ENCODE measurements around the gene HCRTR2. TPM values are rescaled to one million over a fixed set of nuclear protein-coding genes. Genes with fewer than 3 reads are reported as not detected.

Gene HCRTR2
- total and polyA plus RNA-seq, 7 donors: 0.01 TPM; not detected in 6

- Histone ChIP-seq H3K27me3 (ENCODE audit: insufficient read depth in 3 of 3, low read length in 2 of 3) (peaks cover 0 to 2% (median 0%) of the 10 kb centered on the region in 3 donors), H3K4me1 (no peaks in the 10 kb centered on the region), H3K36me3 (ENCODE audit: insufficient read depth in 1 of 2, low read depth in 1 of 2) (no peaks in the 10 kb centered on the region), H3K4me3 (no peak overlapping the region), H3K9me3 (no peaks in the 10 kb centered on the region), H3K27ac (no peak overlapping the region)
- TF ChIP-seq CTCF (IDR thresholded peaks at IDR 0.05): no peak
- DNase-seq (no peak), ATAC-seq (no peak)
- intact Hi-C loops (cut with DNase I): no loop called here
- 62 to 73% (median 73%) methylated on average over 3 of the region's 3 CpGs for WGBS, 3 donors
Observed at GRCh38 chr6:55208478-55209458, 34.5 kb downstream of the HCRTR2 start.

DNA sequence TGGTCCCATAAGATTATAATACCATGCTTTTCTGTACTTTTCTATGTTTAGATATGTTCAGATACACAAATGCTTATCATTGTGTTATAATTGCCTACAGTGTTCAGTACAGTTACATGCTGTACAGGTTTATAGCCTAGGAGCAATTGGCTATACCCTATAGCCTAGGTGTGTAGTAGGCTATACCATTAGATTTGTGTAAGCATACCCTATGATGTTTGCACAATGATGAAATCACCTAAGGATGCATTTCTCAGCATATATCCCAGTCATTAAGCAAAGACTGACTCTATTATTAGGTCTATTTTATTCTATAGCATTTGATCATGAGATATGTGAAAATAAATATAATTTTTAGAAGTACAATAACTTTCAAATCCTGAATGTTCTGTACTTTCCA, 36.6 kb downstream of the HCRTR2 start:
- Histone ChIP-seq H3K36me3 (ENCODE audit: insufficient read depth in 1 of 2, low read depth in 1 of 2) (no peaks in the 10 kb centered on the region), H3K27me3 (ENCODE audit: insufficient read depth in 3 of 3, low read length in 2 of 3) (peaks cover 0 to 2% (median 0%) of the 10 kb centered on the region in 3 donors), H3K27ac (no peak overlapping the region), H3K4me1 (no peaks in the 10 kb centered on the region), H3K9me3 (no peaks in the 10 kb centered on the region), H3K4me3 (no peak overlapping the region)
- no peak for TF ChIP-seq CTCF (IDR thresholded peaks at IDR 0.05)
- no peak for ATAC-seq
- no peak for DNase-seq
- intact Hi-C loops (cut with DNase I): no loop called here

DNA sequence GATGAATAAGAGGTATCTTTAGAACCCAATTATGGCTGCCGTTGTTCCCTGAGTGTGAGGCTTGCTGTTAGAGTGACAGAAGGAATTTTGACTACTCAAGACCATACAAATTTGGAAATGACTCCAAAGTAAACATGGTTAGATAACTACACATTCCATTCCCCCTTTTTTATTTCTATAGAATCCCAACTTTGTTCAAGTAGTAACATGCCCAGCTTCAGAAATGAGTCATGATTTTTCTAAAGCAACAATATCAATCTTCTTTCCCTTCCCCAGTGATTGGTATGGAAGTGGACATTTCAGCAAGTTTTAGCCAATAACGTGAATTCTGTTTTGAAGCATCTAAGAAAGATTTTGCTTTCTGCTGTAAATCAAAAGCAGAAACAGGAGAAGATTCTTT, 37.8 kb downstream of the HCRTR2 start:
- Histone ChIP-seq H3K4me1 (no peaks in the 10 kb centered on the region), H3K4me3 (no peak overlapping the region), H3K27ac (no peak overlapping the region), H3K9me3 (no peaks in the 10 kb centered on the region), H3K36me3 (ENCODE audit: insufficient read depth in 1 of 2, low read depth in 1 of 2) (no peaks in the 10 kb centered on the region), H3K27me3 (ENCODE audit: insufficient read depth in 3 of 3, low read length in 2 of 3) (peaks cover 0 to 2% (median 0%) of the 10 kb centered on the region in 3 donors)
- TF ChIP-seq CTCF (IDR thresholded peaks at IDR 0.05): no peak
- WGBS, 3 donors: 75 to 87% (median 83%) methylated on average over 2 of the region's 2 CpGs
- DNase-seq (no peak), ATAC-seq (no peak)
- intact Hi-C loops (cut with DNase I): no loop called here

DNA sequence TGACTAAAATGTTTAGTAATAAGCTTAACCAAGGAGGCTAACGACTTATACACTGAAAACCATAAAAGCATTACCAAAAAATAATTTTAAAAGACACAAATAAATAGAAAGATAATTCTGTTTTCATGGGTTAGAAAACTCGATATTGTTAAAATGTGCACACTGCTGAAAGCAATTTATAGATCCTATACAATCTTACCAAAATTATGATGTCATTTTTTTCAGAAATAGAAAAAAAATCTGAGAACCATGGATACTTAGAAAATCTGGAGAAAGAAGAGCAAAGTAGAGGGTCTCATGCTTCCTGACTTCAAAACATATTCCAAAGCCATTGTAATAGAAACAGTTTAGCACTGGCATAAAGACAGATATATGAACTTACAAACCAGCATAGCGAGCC, 46.6 kb downstream of the HCRTR2 start:
- intact Hi-C loops (cut with DNase I): no loop called here
- ATAC-seq: no peak
- Histone ChIP-seq H3K36me3 (ENCODE audit: insufficient read depth in 1 of 2, low read depth in 1 of 2) (no peaks in the 10 kb centered on the region), H3K4me3 (no peak overlapping the region), H3K27ac (no peak overlapping the region), H3K27me3 (ENCODE audit: insufficient read depth in 3 of 3, low read length in 2 of 3) (no peaks in the 10 kb centered on the region), H3K9me3 (no peaks in the 10 kb centered on the region), H3K4me1 (no peaks in the 10 kb centered on the region)
- TF ChIP-seq CTCF (IDR thresholded peaks at IDR 0.05): no peak
- 76 to 84% (median 79%) methylated on average over 3 of the region's 3 CpGs for WGBS, 3 donors
- no peak for DNase-seq

Data from psoas muscle (tissue), 8 donors.